Osteoblast (primary cell): Measurements from ENCODE around the gene REXO4. TPM values are rescaled to one million over a fixed set of nuclear protein-coding genes. Genes with fewer than 3 reads are reported as not detected.
A peak's percentile ranks its signal among the peaks of the same experiment; 100 is the strongest.

Experiments
- DNase-seq: peaks from one replicate; pipeline ENCODE4 v3.0.0; 2011; ENCODE audit warnings: low spot score, mixed read lengths; ENCODE audit not compliant: insufficient read length; ENCODE audit errors: missing footprints
- H2AFZ ChIP-seq: 2 replicates; pipeline ENCODE4 v1.6.0; 2011; ENCODE audit warnings: mild to moderate bottlenecking, low read length
- H3K27ac ChIP-seq: 2 replicates; pipeline ENCODE4 v1.5.1; 2011; ENCODE audit warnings: mild to moderate bottlenecking, low read depth, low read length, moderate library complexity
- H3K27me3 ChIP-seq: 2 replicates; pipeline ENCODE4 v1.6.0; 2012; ENCODE audit warnings: mild to moderate bottlenecking, control low read depth, inconsistent platforms, low read length, moderate library complexity; ENCODE audit not compliant: insufficient read depth
- H3K36me3 ChIP-seq: 2 replicates; pipeline ENCODE4 v1.5.1; 2011; ENCODE audit warnings: mild to moderate bottlenecking, low read length, control low read depth, moderate library complexity; ENCODE audit not compliant: insufficient read depth
- H3K4me1 ChIP-seq: 2 replicates; pipeline ENCODE4 v1.5.1; 2011; ENCODE audit warnings: mild to moderate bottlenecking, low read length, control low read depth, moderate library complexity; ENCODE audit not compliant: insufficient read depth
- H3K4me2 ChIP-seq: 2 replicates; pipeline ENCODE4 v1.6.0; 2011; ENCODE audit warnings: mild to moderate bottlenecking, low read length; ENCODE audit not compliant: insufficient read depth
- H3K4me3 ChIP-seq: fragments of 200-600 bp; sonication (generic); 3 replicates; pipeline ENCODE4 v1.5.1; 2012; ENCODE audit warnings: mild to moderate bottlenecking, low read length, inconsistent platforms; ENCODE audit not compliant: insufficient read depth
- H3K79me2 ChIP-seq: 2 replicates; pipeline ENCODE4 v1.6.0; 2012; ENCODE audit warnings: mild to moderate bottlenecking, low read length, control low read depth, inconsistent platforms; ENCODE audit not compliant: insufficient read depth
- H3K9me3 ChIP-seq: 2 replicates; pipeline ENCODE4 v1.5.1; 2011; ENCODE audit warnings: low read depth, low read length, control low read depth
- H4K20me1 ChIP-seq: 2 replicates; pipeline ENCODE4 v1.6.0; 2012; ENCODE audit warnings: mild to moderate bottlenecking, low read length, control low read depth; ENCODE audit not compliant: insufficient read depth
- CTCF ChIP-seq: IDR thresholded peaks from 2 replicates; pipeline ENCODE4 v1.5.1; 2011; ENCODE audit warnings: mild to moderate bottlenecking, low read depth, low read length, moderate library complexity; ENCODE audit errors: extremely low read depth
- total RNA-seq: library from RNA; depleted of rRNA; stranded (reverse); fragments of >200 nt; gene quantifications from 2 replicates; pipeline ENCODE4 v1.2.3, GENCODE V29; 2012

Gene REXO4
- total RNA-seq, 1 donor, result 11.9 TPM

- no peaks in the 10 kb centered on the region for H3K9me3 ChIP-seq
- peak within 1 kb of the TSS; percentile 78 for H2AFZ ChIP-seq
- no peaks in the 10 kb centered on the region for H3K79me2 ChIP-seq
- peak within 1 kb of the TSS; percentile 93 for H3K4me3 ChIP-seq
- H3K4me1 ChIP-seq, result peaks cover 4% of the 10 kb centered on the region
- peak; percentile 100 for DNase-seq
- no peaks in the 10 kb centered on the region for H3K27me3 ChIP-seq
- TF ChIP-seq CTCF, result no peak
- peak within 1 kb of the TSS; percentile 53 for H3K27ac ChIP-seq
- H3K4me2 ChIP-seq, result peak within 1 kb of the TSS; percentile 88
- H4K20me1 ChIP-seq, result peaks cover 20% of the 10 kb centered on the region
- H3K36me3 ChIP-seq, result no peaks in the 10 kb centered on the region
Measured at GRCh38 chr9:133459476-133460404, 41.9 kb upstream of the REXO4 start, which contains the start of gene CACFD1. Gene CACFD1, plus strand, starts transcription at chr9:133459978. Its CDS starts 89 bp downstream, at chr9:133460067.

GRCh38 chr9:133458643-133459312 is 41.0 kb upstream of the REXO4 start:
- no peaks in the 10 kb centered on the region for H3K9me3 ChIP-seq
- H3K4me3 ChIP-seq, result no peak overlapping the region
- no peak for TF ChIP-seq CTCF
- no peak for DNase-seq
- no peaks in the 10 kb centered on the region for H3K27me3 ChIP-seq
- no peak overlapping the region for H3K27ac ChIP-seq
- H3K79me2 ChIP-seq, result no peaks in the 10 kb centered on the region
- H3K36me3 ChIP-seq, result no peaks in the 10 kb centered on the region
- peaks cover 19% of the 10 kb centered on the region for H4K20me1 ChIP-seq
- peaks cover 4% of the 10 kb centered on the region for H3K4me1 ChIP-seq
- no peak overlapping the region for H2AFZ ChIP-seq
- H3K4me2 ChIP-seq, result peak overlapping the region; percentile 88

DNA sequence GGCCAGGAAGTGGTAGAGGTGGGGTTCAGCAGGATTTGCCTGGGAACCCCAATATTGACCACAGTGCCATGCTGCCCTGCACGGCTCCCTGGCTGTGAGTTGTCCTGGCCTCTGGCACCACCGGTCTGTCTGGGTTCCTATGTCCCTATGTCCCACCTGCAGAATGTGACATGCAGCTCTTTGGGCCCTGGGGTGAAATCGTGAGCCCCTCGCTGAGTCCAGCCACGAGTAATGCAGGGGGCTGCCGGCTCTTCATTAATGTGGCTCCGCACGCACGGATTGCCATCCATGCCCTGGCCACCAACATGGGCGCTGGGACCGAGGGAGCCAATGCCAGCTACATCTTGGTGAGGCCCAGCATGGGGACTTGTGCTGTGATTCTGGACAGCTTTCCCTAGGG is 39.9 kb upstream of the REXO4 start:
- no peaks in the 10 kb centered on the region for H3K9me3 ChIP-seq
- H3K36me3 ChIP-seq, result no peaks in the 10 kb centered on the region
- no peak for TF ChIP-seq CTCF
- no peak overlapping the region for H3K27ac ChIP-seq
- H4K20me1 ChIP-seq, result peaks cover 14% of the 10 kb centered on the region
- no peak overlapping the region for H3K4me2 ChIP-seq
- H3K4me3 ChIP-seq, result no peak overlapping the region
- no peak for DNase-seq
- H3K79me2 ChIP-seq, result no peaks in the 10 kb centered on the region
- H3K4me1 ChIP-seq, result peaks cover 4% of the 10 kb centered on the region
- H2AFZ ChIP-seq, result no peak overlapping the region
- H3K27me3 ChIP-seq, result no peaks in the 10 kb centered on the region

GRCh38 chr9:133457233-133457632 is 39.4 kb upstream of the REXO4 start:
- no peak overlapping the region for H3K4me3 ChIP-seq
- no peak overlapping the region for H3K27ac ChIP-seq
- no peaks in the 10 kb centered on the region for H3K36me3 ChIP-seq
- peaks cover 11% of the 10 kb centered on the region for H4K20me1 ChIP-seq
- no peak overlapping the region for H3K4me2 ChIP-seq
- no peak overlapping the region for H2AFZ ChIP-seq
- H3K9me3 ChIP-seq, result no peaks in the 10 kb centered on the region
- no peak for DNase-seq
- H3K27me3 ChIP-seq, result no peaks in the 10 kb centered on the region
- no peak for TF ChIP-seq CTCF
- no peaks in the 10 kb centered on the region for H3K79me2 ChIP-seq
- H3K4me1 ChIP-seq, result peaks cover 4% of the 10 kb centered on the region
